CD4-positive, alpha-beta T cell treated with Interleukin-6 at 100 ng/mL for 8 hours (primary cell): ENCODE data around the gene MYO1D.
A peak's percentile ranks its signal among the peaks of the same experiment; 100 is the strongest.

Experiments used
- DNase-seq: peaks from one replicate; pipeline ENCODE4 v3.0.0-alpha.2; 2020; ENCODE audit warnings: mixed read lengths, low spot score

MYO1D gene

DNA sequence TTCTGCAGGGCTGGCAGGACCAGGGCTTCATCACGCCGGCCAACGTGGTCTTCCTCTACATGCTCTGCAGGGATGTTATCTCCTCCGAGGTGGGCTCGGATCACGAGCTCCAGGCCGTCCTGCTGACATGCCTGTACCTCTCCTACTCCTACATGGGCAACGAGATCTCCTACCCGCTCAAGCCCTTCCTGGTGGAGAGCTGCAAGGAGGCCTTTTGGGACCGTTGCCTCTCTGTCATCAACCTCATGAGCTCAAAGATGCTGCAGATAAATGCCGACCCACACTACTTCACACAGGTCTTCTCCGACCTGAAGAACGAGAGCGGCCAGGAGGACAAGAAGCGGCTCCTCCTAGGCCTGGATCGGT, 388.8 kb downstream of the MYO1D start:
- no peak for DNase-seq

GRCh38 chr17:32487473-32488176, 389.3 kb downstream of the MYO1D start:
- DNase-seq: no peak

DNA sequence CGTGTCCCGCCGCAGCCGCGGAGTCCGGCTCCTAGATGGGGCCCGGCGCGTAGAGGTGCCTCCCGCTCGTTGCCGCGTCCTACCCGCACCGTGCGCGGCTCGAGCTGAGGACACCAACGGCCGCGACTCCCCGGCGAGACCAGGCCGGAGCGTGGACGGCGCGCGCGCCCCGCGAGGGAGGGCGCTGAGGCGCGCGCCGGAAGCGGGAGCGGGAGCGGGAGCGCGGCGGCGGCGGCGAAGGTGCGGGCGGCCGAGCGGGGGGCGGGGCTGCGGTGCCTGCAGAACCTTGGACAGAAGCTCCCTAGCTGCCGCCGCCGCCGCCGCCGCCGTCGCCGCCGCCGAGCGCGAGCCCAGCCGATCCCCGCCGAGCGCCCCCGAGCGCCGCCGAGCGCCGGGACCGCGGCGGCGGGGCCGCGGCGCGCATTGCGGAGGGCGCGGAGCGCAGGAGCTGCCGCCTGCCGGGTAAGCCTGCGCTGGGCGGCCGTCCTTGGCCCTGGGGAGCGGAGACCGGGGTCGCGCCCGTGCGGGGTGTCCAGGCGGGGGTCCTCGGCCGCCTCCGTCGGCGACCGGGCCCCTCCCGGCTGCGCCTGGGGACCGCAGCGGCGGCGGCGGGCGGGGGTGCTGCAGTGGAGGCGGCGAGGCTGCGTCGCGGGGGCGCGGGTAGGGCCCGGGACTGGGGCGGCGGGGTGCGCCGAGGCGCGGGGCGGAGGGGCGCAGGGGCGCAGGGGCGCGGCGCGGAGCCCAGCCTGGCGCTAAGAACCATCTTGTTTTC, 390.0 kb downstream of the MYO1D start, which contains the start of gene CDK5R1:
TSS of gene CDK5R1 (plus strand) at position 293 of the 772 bp plus-strand sequence. CDS start 628 bp downstream, outside the sequence.
- peak; percentile 69 for DNase-seq

DNA sequence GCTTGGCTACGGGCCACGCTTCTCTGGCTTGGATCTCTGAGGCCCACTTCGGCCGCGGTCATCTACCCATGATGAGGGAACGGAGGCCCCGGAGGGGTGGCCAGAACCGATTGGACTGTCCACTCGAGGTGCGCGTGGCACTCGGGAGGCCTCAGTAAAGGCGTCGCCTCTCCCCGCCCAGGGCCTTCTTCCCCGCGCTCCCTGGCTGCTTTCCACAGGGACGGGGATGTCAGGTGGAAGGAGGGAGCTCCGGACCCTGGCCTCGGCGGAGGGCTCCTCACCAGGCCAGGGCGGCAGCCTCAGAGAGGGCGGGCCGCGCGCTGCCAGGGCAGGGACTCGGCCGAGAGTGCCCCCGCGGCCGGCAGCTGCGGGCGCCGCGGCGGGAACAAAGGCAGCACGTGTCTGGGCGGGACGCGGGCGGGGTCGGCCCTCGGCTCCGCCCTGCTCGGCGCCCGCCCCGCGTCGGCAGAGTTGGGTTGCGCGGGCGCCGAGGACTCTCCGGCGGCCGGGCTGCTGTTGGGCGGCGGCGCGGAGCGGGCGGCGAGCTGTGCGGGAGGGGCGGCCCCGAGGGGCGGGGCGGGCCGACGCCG, 390.7 kb downstream of the MYO1D start:
- peak; percentile 58 for DNase-seq

- DNase-seq: no peak
Observed at GRCh38 chr17:32485261-32486110, 391.4 kb downstream of the MYO1D start.

DNA sequence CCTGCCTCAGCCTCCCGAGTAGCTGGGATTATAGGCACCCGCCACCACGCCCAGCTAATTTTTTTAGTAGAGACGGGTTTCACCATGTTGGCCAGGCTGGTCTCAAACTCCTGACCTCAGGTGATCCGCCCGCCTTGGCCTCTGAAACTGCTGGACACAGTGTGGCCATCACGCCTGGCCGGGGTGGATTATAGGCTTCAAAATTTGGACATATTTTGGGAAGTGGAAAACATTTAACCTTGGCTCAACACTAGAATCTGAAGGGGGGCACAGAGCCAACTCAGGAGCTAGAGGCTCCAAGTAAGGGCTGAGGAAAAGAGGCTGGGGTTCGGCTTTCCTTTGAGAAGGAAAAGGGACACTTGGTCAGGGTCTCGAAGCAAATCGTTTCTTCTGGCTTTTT, 392.3 kb downstream of the MYO1D start:
- DNase-seq: no peak

DNA sequence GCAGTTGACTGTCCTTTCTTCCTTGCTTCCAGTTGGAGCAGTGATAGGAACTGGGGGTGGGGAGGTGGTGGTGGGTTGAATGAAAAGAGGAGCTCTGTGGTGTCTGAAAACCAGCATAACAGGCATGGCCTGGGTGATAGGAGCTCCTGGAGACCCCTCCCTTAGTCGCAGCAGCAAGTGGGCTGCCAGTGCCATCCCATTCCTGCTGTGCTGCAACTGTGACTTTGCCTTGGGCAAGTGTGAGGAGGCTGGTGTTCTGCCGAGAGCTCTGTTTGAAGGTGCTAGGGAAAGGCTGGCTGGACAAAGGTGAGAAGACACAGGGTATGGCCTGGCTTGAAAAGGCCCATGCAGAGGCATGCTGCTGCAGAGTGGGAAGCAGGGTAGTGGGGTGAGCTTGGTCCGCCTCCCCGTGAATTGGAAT, 392.9 kb downstream of the MYO1D start:
- no peak for DNase-seq

DNA sequence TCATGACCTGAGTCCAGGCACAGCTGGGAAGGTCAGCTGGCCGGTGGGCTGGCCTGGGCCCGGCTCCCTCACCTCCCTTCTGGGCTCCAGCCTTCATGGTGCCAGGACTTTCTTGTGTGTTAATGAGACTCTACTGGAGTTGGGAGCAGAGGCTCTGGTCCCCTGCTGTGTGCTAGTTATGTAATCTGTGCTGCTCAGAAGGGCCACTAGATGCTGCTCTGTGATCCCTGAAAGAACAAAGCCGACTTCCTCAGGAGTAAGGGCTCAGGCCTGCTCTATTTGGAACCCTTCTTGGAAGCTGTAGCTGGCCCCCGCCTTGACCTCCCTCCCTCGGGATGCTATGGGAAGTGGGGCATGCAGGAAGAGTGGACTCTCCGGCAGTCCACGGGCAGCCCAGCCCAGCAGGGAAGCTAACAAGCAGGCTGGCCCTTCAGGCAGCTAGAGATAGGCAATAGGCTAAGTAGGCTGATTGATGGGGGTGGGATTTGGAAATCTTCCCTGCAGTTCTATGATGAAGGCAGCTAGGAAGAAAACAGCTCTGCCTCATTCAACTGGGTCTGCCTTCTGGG, 393.4 kb downstream of the MYO1D start:
- DNase-seq: peak; percentile 49

GRCh38 chr17:32482568-32483320, 394.2 kb downstream of the MYO1D start:
- DNase-seq: no peak

DNA sequence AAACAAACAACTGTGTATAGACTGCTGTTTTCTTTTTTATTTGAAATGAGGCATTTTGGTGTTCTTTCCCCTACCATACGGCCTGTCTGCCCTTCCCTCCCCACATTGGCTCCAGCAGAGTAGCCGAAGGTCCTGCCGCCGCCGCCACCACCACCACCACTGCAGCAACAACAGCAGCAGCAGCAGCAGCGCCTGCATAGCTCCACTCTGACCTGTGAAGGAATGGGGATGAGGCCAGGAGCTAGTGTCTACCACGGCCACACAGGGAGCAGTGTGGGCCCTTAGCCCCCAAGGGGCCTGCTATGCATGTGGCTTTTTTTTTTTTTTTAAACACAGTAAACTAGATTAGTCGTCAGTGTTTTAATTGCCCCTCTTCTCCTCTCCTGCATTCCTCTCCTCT, 395.7 kb downstream of the MYO1D start:
- no peak for DNase-seq

GRCh38 chr17:32479074-32479617, 397.8 kb downstream of the MYO1D start:
- DNase-seq: no peak

GRCh38 chr17:32477220-32477619, 399.7 kb downstream of the MYO1D start:
- DNase-seq: no peak

GRCh38 chr17:32475258-32475657, 401.7 kb downstream of the MYO1D start:
- DNase-seq: no peak

DNA sequence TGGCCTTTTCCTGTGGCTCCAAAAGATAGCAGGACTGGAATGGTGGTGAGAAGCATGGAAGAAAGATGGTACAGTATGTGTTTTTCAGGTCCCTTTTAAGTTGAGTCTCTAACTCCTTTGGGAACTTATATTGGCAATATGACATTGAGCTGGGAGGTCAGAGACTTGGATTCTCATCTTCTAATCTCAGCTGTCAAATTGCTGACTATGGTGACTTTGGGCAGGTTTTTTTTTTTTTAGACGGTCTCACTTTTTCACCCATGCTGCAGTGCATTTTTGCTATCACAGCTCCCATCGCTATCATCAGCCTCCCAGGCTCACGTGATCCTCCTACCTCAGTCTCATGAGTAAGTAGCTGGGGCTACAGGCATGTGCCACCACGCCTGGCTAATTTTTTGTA, 405.3 kb downstream of the MYO1D start:
- DNase-seq: no peak

GRCh38 chr17:32470405-32471167, 406.3 kb downstream of the MYO1D start:
- no peak for DNase-seq

GRCh38 chr17:32467949-32468348, 409.0 kb downstream of the MYO1D start:
- DNase-seq: no peak

DNA sequence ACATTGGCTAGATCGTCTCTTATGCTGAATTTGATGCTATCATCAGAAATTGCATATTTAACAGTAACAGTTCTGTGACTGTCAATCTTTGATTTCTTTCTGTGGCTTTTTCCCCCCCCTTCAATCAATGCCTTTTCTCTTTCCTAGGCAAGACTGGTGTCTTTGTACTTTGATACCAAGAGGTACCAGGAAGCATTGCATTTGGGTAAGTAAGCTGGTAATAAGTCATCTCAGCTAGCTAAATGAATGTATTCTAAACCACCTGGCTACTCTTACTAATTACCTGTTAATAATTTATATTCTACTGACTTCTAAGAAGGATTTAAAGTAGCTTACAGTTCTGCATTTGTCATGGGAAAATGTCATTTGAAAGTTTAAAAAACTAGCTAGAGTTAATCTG, 412.6 kb downstream of the MYO1D start:
- no peak for DNase-seq

- DNase-seq: no peak
Observed at GRCh38 chr17:32463304-32463703, 413.6 kb downstream of the MYO1D start.

GRCh38 chr17:32461853-32462617, 414.9 kb downstream of the MYO1D start:
- DNase-seq: peak; percentile 62
